Measurements from ENCODE around the gene XPO4.

XPO4 gene

DNA sequence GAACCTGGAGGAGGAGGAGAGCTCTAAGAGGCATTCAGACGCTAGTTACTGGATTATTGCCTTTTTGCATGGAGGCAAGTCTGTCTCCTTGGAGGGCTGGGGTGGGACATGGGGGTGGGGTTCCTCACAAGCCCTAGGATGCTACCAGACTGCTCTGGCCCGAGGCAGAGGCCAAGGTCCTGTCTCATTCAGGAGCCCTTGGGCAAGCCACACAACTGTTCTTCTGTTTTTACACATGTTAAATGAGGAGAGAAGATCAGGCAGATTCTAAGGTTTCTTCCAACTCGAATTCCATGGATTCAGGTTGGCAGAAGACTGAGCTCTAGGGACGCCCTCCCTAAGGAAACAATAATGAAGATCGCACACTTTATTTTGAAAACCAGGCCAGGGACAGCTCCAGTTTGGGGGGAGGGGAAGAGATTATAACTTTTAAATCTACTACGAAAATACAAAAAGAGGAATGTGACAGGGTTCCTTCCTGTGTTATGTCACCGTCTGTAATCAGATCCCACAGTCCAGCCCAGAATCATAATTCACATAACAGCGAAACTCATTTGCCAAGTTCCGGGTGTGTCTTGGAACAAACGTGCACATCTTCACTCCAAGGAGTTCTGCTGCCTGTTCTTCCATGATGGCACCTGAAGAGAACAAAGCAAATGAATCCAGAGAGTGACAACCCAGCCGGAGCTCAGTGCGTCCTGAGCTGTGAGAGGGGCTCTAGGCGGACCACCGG, 173.8 kb downstream of the XPO4 start:
- DNase-seq (ENCODE audit: low spot score), result no peak

GRCh38 chr13:20727856-20728255, 174.7 kb downstream of the XPO4 start:
- no peak for DNase-seq (ENCODE audit: low spot score)
